GM12872 (cell line): ENCODE data around the gene DAB1.

Source experiments
- CTCF ChIP-seq: IDR thresholded peaks from 3 replicates; pipeline ENCODE4 v1.5.1; 2011; ENCODE audit warnings: low read depth, mild to moderate bottlenecking, low read length, moderate library complexity; ENCODE audit not compliant: insufficient read depth

Gene DAB1

GRCh38 chr1:57209495-57209894 lies 214.4 kb downstream of the DAB1 start:
- TF ChIP-seq CTCF: no peak

- no peak for TF ChIP-seq CTCF
These were observed 215.0 kb downstream of the DAB1 start for GRCh38 chr1:57208741-57209302.

GRCh38 chr1:57206038-57206437 lies 217.8 kb downstream of the DAB1 start:
- no peak for TF ChIP-seq CTCF

- no peak for TF ChIP-seq CTCF
These were observed 218.7 kb downstream of the DAB1 start for GRCh38 chr1:57204942-57205787.

GRCh38 chr1:57204091-57204490 lies 219.8 kb downstream of the DAB1 start:
- no peak for TF ChIP-seq CTCF

GRCh38 chr1:57202241-57202640 lies 221.6 kb downstream of the DAB1 start:
- TF ChIP-seq CTCF: no peak

GRCh38 chr1:57198912-57199311 lies 224.9 kb downstream of the DAB1 start:
- TF ChIP-seq CTCF: no peak
